Measurements from ENCODE around the gene TAF13.
"Not testable (repeated sequence)": the region's sequence is repeated elsewhere in the genome, so short reads cannot be mapped to it uniquely, and the experiment has no call there.

Gene TAF13

GRCh38 chr1:109061183-109061582 lies 14.6 kb downstream of the TAF13 start:
- POLR2A ChIA-PET, result interaction anchor here (0.9 to 1.2 kb wide), 3 partner anchors 15 to 39 kb away, joined by 3 read pairs; partner anchors contain the start of genes TAF13 and WDR47
- no peak for TF ChIP-seq CTCF (IDR thresholded peaks at IDR 0.05; ENCODE audit: insufficient read depth, low read length, missing control alignments)
- DNase-seq (ENCODE audit: low read depth, low spot score), result no peak
- no peak overlapping the region for H3K4me3 ChIP-seq (ENCODE audit: low read depth, low read length)
- CTCF ChIA-PET, result interaction anchor here (1.0 to 1.1 kb wide), 2 partner anchors 14 to 51 kb away, joined by 3 read pairs; a partner anchor contains a TSS

- POLR2A ChIA-PET, result interaction anchor here (0.9 to 1.2 kb wide), 3 partner anchors 16 to 39 kb away, joined by 3 read pairs; partner anchors contain the start of genes TAF13 and WDR47
- H3K4me3 ChIP-seq (ENCODE audit: low read depth, low read length), result no peak overlapping the region
- TF ChIP-seq CTCF (IDR thresholded peaks at IDR 0.05; ENCODE audit: insufficient read depth, low read length, missing control alignments), result no peak
- CTCF ChIA-PET, result interaction anchor here (1.0 to 1.1 kb wide), 2 partner anchors 13 to 51 kb away, joined by 3 read pairs; a partner anchor contains a TSS
- DNase-seq (ENCODE audit: low read depth, low spot score), result no peak
Measured at GRCh38 chr1:109060707-109061106, 15.1 kb downstream of the TAF13 start.

DNA sequence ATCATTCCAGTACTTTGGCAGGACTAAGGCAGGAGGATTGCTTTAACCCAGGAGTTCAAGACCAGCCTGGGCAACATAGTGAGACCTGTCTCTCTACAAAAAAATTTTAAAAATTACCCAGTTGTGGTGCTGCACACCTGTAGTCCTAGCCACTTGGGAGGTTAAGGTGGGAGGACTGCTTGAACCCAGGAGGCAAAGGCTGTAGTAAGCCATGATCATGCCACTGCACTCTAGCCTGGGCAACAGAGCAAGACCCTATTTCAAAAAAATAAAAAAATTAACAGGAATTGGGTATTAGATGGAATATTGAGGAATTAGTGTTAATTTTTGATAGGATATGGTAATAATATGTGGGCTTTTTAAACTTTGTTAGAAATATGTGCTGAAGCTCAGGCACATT lies 16.8 kb downstream of the TAF13 start:
- TF ChIP-seq CTCF (IDR thresholded peaks at IDR 0.05; ENCODE audit: insufficient read depth, low read length, missing control alignments), result no peak
- ChIA-PET POLR2A (no interaction called here), CTCF (no interaction called here)
- no peak for DNase-seq (ENCODE audit: low read depth, low spot score)
- no peak overlapping the region for H3K4me3 ChIP-seq (ENCODE audit: low read depth, low read length)

DNA sequence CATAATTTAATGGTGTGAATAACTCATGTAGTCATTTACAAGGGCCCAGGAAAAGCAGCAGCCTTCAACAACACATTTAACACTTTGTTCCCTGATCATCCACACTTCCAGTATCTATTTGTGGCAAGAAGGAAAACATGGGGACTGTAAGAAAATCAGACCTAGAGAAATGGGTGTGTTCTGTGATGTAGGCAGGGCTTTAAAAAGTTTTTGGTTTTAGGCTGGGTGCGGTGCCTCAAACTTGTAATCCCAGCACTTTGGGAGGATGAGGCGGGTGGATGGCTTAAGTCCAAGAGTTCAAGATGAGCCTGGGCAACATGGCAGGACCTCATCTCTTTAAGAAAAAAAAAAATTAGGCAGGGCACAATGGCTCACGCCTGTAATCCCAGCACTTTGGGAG lies 19.7 kb downstream of the TAF13 start:
- no peak for TF ChIP-seq CTCF (IDR thresholded peaks at IDR 0.05; ENCODE audit: insufficient read depth, low read length, missing control alignments)
- DNase-seq (ENCODE audit: low read depth, low spot score), result no peak
- ChIA-PET POLR2A (no interaction called here), CTCF (no interaction called here)
- no peak overlapping the region for H3K4me3 ChIP-seq (ENCODE audit: low read depth, low read length)

DNA sequence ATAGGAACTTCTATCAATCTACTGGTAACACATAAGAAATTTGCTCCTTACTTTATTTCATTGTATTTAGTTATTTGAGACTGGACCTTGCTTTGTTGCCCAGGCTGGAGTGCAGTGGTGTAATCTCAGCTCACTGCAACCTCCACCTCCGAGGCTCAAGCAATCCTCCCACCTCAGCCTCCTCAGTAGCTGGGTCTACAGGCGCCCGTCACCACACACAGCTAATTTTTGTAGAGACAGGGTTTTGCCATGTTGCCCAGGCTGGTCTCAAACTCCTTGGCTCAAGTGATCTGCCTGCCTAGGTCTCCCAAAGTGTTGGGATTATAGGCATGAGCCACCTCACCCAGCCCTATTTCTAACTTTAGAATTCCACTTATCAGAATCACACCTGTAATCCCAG lies 23.7 kb downstream of the TAF13 start:
- DNase-seq (ENCODE audit: low read depth, low spot score); CTCF ChIA-PET; H3K4me3 ChIP-seq (ENCODE audit: low read depth, low read length); POLR2A ChIA-PET: not testable (repeated sequence)

DNA sequence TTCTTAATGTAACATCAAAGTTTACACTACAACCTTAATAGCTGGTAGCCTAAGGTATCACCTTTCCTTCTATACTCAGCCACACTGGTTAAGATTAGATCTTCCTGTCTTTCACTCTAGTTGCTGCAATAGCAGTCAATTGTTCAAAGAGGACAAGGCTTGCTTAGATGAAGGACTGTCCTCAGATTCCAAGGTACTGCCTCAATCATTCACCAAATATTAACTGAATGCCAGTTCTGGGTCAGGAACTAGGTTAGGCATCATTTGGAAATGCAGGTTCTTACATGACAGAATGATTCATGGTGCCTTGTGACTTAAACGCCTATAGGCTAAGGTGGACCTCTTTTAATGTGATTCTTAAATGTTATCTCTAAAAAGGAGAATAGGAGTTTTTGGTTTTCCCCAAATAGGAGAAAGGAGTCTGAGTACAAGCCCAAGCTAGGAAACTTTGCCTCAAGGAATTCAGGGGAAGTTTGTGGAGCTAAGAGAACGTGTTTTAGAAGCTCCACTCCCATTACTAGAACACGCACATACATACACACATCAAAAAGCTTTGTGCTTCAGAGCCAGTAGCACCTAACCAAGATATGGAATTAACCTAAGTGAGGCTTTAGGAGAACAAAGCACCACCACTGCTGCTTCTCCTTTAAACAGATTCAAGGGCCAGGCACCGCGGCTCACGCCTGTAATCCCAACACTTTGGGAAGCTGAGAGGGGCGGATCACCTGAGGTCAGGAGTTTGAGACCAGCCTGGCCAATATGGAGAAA lies 25.4 kb downstream of the TAF13 start:
- ChIA-PET CTCF (no interaction called here), POLR2A (no interaction called here)
- no peak for DNase-seq (ENCODE audit: low read depth, low spot score)
- no peak for TF ChIP-seq CTCF (IDR thresholded peaks at IDR 0.05; ENCODE audit: insufficient read depth, low read length, missing control alignments)
- no peak overlapping the region for H3K4me3 ChIP-seq (ENCODE audit: low read depth, low read length)

DNA sequence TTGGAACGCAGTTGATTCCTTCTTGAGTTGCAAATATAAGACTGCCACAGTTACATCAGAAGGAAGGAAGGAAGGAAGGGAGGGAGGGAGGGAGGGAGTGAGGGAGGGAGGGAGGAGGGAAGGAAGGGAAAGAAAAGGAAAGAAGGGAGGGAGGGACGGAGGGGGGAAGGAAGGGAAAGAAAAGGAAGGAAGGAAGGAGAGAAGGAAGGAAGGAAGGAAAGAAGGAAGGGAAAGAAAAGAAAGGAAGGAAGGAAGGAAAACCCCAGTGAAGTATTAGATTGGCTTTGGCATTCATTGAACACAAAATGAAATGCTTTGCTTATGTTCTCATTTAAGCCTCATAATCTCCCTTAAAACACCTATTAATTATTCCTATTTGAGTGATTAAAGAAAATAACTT lies 27.5 kb downstream of the TAF13 start:
- TF ChIP-seq CTCF (IDR thresholded peaks at IDR 0.05; ENCODE audit: insufficient read depth, low read length, missing control alignments), result no peak
- DNase-seq (ENCODE audit: low read depth, low spot score), result no peak
- no peak overlapping the region for H3K4me3 ChIP-seq (ENCODE audit: low read depth, low read length)
- CTCF ChIA-PET, result interaction anchor here (1.5 kb wide), 1 partner anchor 12 kb away, joined by 3 read pairs; no protein-coding TSS in a partner anchor
- POLR2A ChIA-PET, result no interaction called here
